H9 (cell line): ENCODE measurements around the gene RBM42. TPM values are rescaled to one million over a fixed set of nuclear protein-coding genes. Genes with fewer than 3 reads are reported as not detected.
"Not testable (repeated sequence)": the region's sequence is repeated elsewhere in the genome, so short reads cannot be mapped to it uniquely, and the experiment has no call there.

Experiments
- DNase-seq: peaks from one replicate; pipeline ENCODE4 v3.0.0-alpha.2; 2017
- H2AFZ ChIP-seq: one replicate; pipeline ENCODE4 v1.6.1; 2013; ENCODE audit warnings: mild to moderate bottlenecking, low read length, control low read depth, moderate library complexity
- H2AK5ac ChIP-seq: 2 replicates; pipeline ENCODE4 v1.6.1; 2013; ENCODE audit warnings: low read length, control low read depth, mixed read lengths; ENCODE audit not compliant: insufficient read length
- H2BK120ac ChIP-seq: one replicate; pipeline ENCODE4 v1.6.1; 2013; ENCODE audit warnings: low read depth, mild to moderate bottlenecking, low read length, control low read depth, inconsistent platforms; ENCODE audit not compliant: poor library complexity, severe bottlenecking
- H2BK12ac ChIP-seq: 2 replicates; pipeline ENCODE4 v1.6.1; 2013; ENCODE audit warnings: low read length, control low read depth, mixed read lengths, low read depth; ENCODE audit not compliant: insufficient read length
- H2BK15ac ChIP-seq: 2 replicates; pipeline ENCODE4 v1.6.1; 2013; ENCODE audit warnings: low read depth, low read length, control low read depth
- H2BK20ac ChIP-seq: one replicate; pipeline ENCODE4 v1.6.1; 2013; ENCODE audit warnings: low read depth, mild to moderate bottlenecking, low read length, control low read depth, inconsistent platforms; ENCODE audit not compliant: poor library complexity, severe bottlenecking
- H2BK5ac ChIP-seq: 2 replicates; pipeline ENCODE4 v1.6.1; 2013; ENCODE audit warnings: low read length, control low read depth, mixed read lengths; ENCODE audit not compliant: insufficient read length
- H3K14ac ChIP-seq: 2 replicates; pipeline ENCODE4 v1.6.1; 2013; ENCODE audit warnings: low read length, control low read depth; ENCODE audit not compliant: insufficient read depth
- H3K18ac ChIP-seq: 2 replicates; pipeline ENCODE4 v1.6.1; 2013; ENCODE audit warnings: low read depth, mild to moderate bottlenecking, mixed read lengths, low read length, control low read depth; ENCODE audit not compliant: insufficient read length
- H3K23ac ChIP-seq: 2 replicates; pipeline ENCODE4 v1.6.1; 2013; ENCODE audit warnings: low read length, control low read depth, mixed read lengths, low read depth; ENCODE audit not compliant: insufficient read length
- H3K23me2 ChIP-seq: 2 replicates; pipeline ENCODE4 v1.6.1; 2013; ENCODE audit warnings: low read depth, mild to moderate bottlenecking, mixed read lengths, low read length, control low read depth; ENCODE audit not compliant: insufficient read length, poor library complexity, severe bottlenecking
- H3K27ac ChIP-seq: 2 replicates; pipeline ENCODE4 v1.5.1; 2013; ENCODE audit warnings: low read length, control low read depth, mixed read lengths, low read depth; ENCODE audit not compliant: insufficient read length
- H3K27me3 ChIP-seq: 2 replicates; pipeline ENCODE4 v1.6.1; 2013; ENCODE audit warnings: low read length, control low read depth, inconsistent platforms; ENCODE audit not compliant: insufficient read depth
- H3K4ac ChIP-seq: 2 replicates; pipeline ENCODE4 v1.6.1; 2013; ENCODE audit warnings: low read depth, mild to moderate bottlenecking, control low read depth, inconsistent platforms, low read length, moderate library complexity
- H3K4me1 ChIP-seq: 2 replicates; pipeline ENCODE4 v1.6.1; 2013; ENCODE audit warnings: low read length, control low read depth, inconsistent platforms; ENCODE audit not compliant: insufficient read depth
- H3K4me2 ChIP-seq: 2 replicates; pipeline ENCODE4 v1.6.1; 2013; ENCODE audit warnings: low read length, control low read depth, mixed read lengths; ENCODE audit not compliant: insufficient read length, insufficient read depth
- H3K56ac ChIP-seq: 2 replicates; pipeline ENCODE4 v1.6.1; 2013; ENCODE audit warnings: low read depth, mild to moderate bottlenecking, mixed read lengths, low read length, control low read depth; ENCODE audit not compliant: insufficient read length
- H3K79me1 ChIP-seq: 2 replicates; pipeline ENCODE4 v1.6.1; 2013; ENCODE audit warnings: low read depth, mild to moderate bottlenecking, moderate library complexity, low read length, control low read depth, inconsistent platforms; ENCODE audit not compliant: insufficient read depth, poor library complexity, severe bottlenecking
- H3K79me2 ChIP-seq: 2 replicates; pipeline ENCODE4 v1.6.1; 2013; ENCODE audit warnings: low read length, control low read depth, inconsistent platforms; ENCODE audit not compliant: insufficient read depth
- H3K9ac ChIP-seq: 2 replicates; pipeline ENCODE4 v1.6.1; 2013; ENCODE audit warnings: low read length, control low read depth, mixed read lengths; ENCODE audit not compliant: insufficient read length; ENCODE audit errors: extremely low read depth
- H3K9me3 ChIP-seq: one replicate; pipeline ENCODE4 v1.6.1; 2013; ENCODE audit warnings: low read depth, low read length, inconsistent platforms; ENCODE audit not compliant: control insufficient read depth
- H3T11ph ChIP-seq: one replicate; pipeline ENCODE4 v1.6.1; 2013; ENCODE audit warnings: mild to moderate bottlenecking, low read length, control low read depth, inconsistent platforms
- H4K20me1 ChIP-seq: one replicate; pipeline ENCODE4 v1.6.1; 2013; ENCODE audit not compliant: control insufficient read depth, insufficient read length, insufficient read depth
- H4K5ac ChIP-seq: 2 replicates; pipeline ENCODE4 v1.6.1; 2013; ENCODE audit warnings: low read depth, mild to moderate bottlenecking, mixed read lengths, low read length, control low read depth; ENCODE audit not compliant: insufficient read length
- H4K8ac ChIP-seq: replicated peaks from 2 replicates; pipeline ENCODE4 v1.6.1; 2013; ENCODE audit warnings: low read length, control low read depth, mixed read lengths, low read depth; ENCODE audit not compliant: insufficient read length
- H4K91ac ChIP-seq: 2 replicates; pipeline ENCODE4 v1.6.1; 2013; ENCODE audit warnings: low read depth, mild to moderate bottlenecking, moderate library complexity, mixed read lengths, low read length, control low read depth; ENCODE audit not compliant: insufficient read length
- H3K27ac Mint-ChIP-seq, 3 experiments: 2 replicates in 2 of 3; 3 replicates in 1 of 3; pipeline ENCODE4 v1.8.0; 2020 to 2021; ENCODE audit warnings: mixed read lengths in 3 of 3, mild to moderate bottlenecking in 1 of 3, moderate library complexity in 1 of 3
- H3K27me3 Mint-ChIP-seq: 2 replicates; pipeline ENCODE4 v1.8.0; 2021; ENCODE audit warnings: low read depth, mild to moderate bottlenecking, moderate library complexity, mixed read lengths
- H3K36me3 Mint-ChIP-seq, 3 experiments: 2 replicates in 2 of 3; 3 replicates in 1 of 3; pipeline ENCODE4 v1.8.0; 2020 to 2021; ENCODE audit warnings: low read depth in 3 of 3, mixed read lengths in 3 of 3; ENCODE audit not compliant: insufficient read depth in 1 of 3
- H3K4me1 Mint-ChIP-seq, 2 experiments: 2 replicates each; pipeline ENCODE4 v1.8.0; 2020; ENCODE audit warnings: mixed read lengths in 2 of 2
- H3K4me3 Mint-ChIP-seq, 2 experiments: 2 replicates in 1 of 2; 3 replicates in 1 of 2; pipeline ENCODE4 v1.8.0; 2020 to 2021; ENCODE audit warnings: mild to moderate bottlenecking in 2 of 2, mixed read lengths in 2 of 2, moderate library complexity in 1 of 2
- H3K9me3 Mint-ChIP-seq, 2 experiments: 2 replicates in 1 of 2; 3 replicates in 1 of 2; pipeline ENCODE4 v1.8.0; 2020; ENCODE audit warnings: mild to moderate bottlenecking in 2 of 2, mixed read lengths in 2 of 2, moderate library complexity in 1 of 2
- WGBS: extraction: QIAGEN DNeasy Blood & Tissue Kit; methylation state at CpG from one replicate; pipeline ENCODE4 v1.1.7; 2013; ENCODE audit warnings: missing lambda C conversion rate, low lambda C conversion rate, mixed read lengths; ENCODE audit not compliant: insufficient read length; ENCODE audit errors: extremely low coverage; 5-methylcytosine and 5-hydroxymethylcytosine counted together
- total RNA-seq: library from RNA; stranded (reverse); gene quantifications from 2 replicates; pipeline ENCODE4 v1.2.1, GENCODE V29; 2021
- TF ChIP-seq, protein P1 (sequence below): fragments of 200-600 bp; sonication (generic); conservative IDR thresholded peaks from 3 replicates; pipeline ENCODE4 v1.8.0; 2021; ENCODE audit warnings: antibody characterized with exemption, mild to moderate bottlenecking

Gene RBM42
- total RNA-seq, 1 experiment from 2014 or later, result 83.3 TPM

DNA sequence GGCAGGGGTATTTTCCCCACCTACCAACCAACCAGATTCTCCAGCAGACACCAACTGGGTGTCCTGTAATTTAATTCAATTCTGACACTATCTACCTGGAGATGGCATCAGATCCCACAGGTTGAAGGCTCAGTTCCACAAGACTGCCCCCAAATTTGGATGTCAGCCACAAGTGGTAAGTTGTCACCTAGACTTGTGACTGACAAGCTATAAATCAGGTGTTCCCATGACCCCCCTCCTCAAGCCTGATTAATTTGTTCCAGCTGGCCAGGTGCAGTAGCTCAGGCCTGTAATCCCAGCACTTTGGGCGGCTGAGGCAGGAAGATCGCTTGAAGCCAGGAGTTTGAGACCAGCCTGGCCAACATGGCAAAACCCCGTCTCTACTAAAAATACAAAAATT is 26.9 kb upstream of the RBM42 start:
- H3K27ac ChIP-seq, result no peak overlapping the region
- H3K56ac ChIP-seq, result no peak overlapping the region
- H3K4me2 ChIP-seq, result no peak overlapping the region
- H3K27me3 Mint-ChIP-seq, result peaks cover 31% of the 10 kb centered on the region
- H3K36me3 Mint-ChIP-seq, result peaks cover 0 to 2% (median 0%) of the 10 kb centered on the region in 3 experiments; a peak in 1 of 7 replicates
- no peaks in the 10 kb centered on the region for H3K9me3 ChIP-seq
- no peak overlapping the region for H2BK15ac ChIP-seq
- no peak overlapping the region for H4K8ac ChIP-seq
- no peak overlapping the region for H4K5ac ChIP-seq
- no peak overlapping the region for H2AK5ac ChIP-seq
- no peak overlapping the region for H2BK20ac ChIP-seq
- H3K4me3 Mint-ChIP-seq, result no peak overlapping the region
- no peak overlapping the region for H3K18ac ChIP-seq
- DNase-seq, result no peak
- H2BK120ac ChIP-seq, result no peak overlapping the region
- no peak overlapping the region for H3K4ac ChIP-seq
- H3T11ph ChIP-seq, result no peak overlapping the region
- H2BK12ac ChIP-seq, result no peak overlapping the region
- H3K4me1 ChIP-seq, result no peaks in the 10 kb centered on the region
- H2BK5ac ChIP-seq, result no peak overlapping the region
- no peak overlapping the region for H3K23ac ChIP-seq
- H2AFZ ChIP-seq, result no peak overlapping the region
- H3K14ac ChIP-seq, result no peak overlapping the region
- H3K79me1 ChIP-seq, result no peaks in the 10 kb centered on the region
- no peak overlapping the region for H4K91ac ChIP-seq
- no CpG with 5 or more reads among the region's 3 CpGs for WGBS
- H3K23me2 ChIP-seq, result no peaks in the 10 kb centered on the region
- H4K20me1 ChIP-seq, result no peaks in the 10 kb centered on the region
- no peak overlapping the region for H3K27ac Mint-ChIP-seq
- H3K79me2 ChIP-seq, result no peaks in the 10 kb centered on the region
- peaks cover 5% of the 10 kb centered on the region in 2 experiments for H3K4me1 Mint-ChIP-seq
- TF ChIP-seq, protein P1, sequence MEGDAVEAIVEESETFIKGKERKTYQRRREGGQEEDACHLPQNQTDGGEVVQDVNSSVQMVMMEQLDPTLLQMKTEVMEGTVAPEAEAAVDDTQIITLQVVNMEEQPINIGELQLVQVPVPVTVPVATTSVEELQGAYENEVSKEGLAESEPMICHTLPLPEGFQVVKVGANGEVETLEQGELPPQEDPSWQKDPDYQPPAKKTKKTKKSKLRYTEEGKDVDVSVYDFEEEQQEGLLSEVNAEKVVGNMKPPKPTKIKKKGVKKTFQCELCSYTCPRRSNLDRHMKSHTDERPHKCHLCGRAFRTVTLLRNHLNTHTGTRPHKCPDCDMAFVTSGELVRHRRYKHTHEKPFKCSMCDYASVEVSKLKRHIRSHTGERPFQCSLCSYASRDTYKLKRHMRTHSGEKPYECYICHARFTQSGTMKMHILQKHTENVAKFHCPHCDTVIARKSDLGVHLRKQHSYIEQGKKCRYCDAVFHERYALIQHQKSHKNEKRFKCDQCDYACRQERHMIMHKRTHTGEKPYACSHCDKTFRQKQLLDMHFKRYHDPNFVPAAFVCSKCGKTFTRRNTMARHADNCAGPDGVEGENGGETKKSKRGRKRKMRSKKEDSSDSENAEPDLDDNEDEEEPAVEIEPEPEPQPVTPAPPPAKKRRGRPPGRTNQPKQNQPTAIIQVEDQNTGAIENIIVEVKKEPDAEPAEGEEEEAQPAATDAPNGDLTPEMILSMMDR, result no peak
- H3K9me3 Mint-ChIP-seq, result peaks cover 11 to 13% of the 10 kb centered on the region in 2 experiments
- H3K9ac ChIP-seq, result no peak overlapping the region
- H3K27me3 ChIP-seq, result no peaks in the 10 kb centered on the region

DNA sequence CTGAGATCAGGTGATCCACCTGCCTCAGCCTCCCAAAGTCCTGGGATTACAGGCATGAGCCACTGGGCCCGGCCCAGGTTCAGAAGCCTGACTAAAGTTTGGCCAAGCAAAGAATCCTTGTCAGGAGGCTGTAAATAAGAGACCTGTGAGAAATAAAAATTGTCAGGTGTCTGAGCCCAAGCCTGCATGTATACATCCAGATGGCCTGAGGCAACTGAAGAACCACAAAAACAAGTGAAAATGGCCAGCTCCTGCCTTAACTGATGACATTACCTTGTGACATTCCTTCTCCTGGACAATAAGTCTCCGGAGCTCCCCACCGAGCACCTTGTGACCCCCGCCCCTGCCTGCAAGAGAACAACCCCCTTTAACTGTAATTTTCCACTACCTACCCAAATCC is 24.4 kb upstream of the RBM42 start:
- H4K8ac ChIP-seq, H3K4me1 Mint-ChIP-seq, H4K5ac ChIP-seq, H3K23me2 ChIP-seq, H3K79me1 ChIP-seq, H3K4me2 ChIP-seq, H3T11ph ChIP-seq, H2AFZ ChIP-seq, H2BK5ac ChIP-seq, H2AK5ac ChIP-seq, H3K23ac ChIP-seq, H3K4me3 Mint-ChIP-seq, H3K18ac ChIP-seq, H3K27ac ChIP-seq, H3K79me2 ChIP-seq, H4K91ac ChIP-seq, H2BK120ac ChIP-seq, H3K4ac ChIP-seq, H3K56ac ChIP-seq, DNase-seq, H3K14ac ChIP-seq, H3K27me3 ChIP-seq, H4K20me1 ChIP-seq, H2BK15ac ChIP-seq, H2BK12ac ChIP-seq, H3K36me3 Mint-ChIP-seq, H3K4me1 ChIP-seq, H2BK20ac ChIP-seq, H3K9ac ChIP-seq: not testable (repeated sequence)
- peaks cover 26% of the 10 kb centered on the region for H3K27me3 Mint-ChIP-seq
- peaks cover 12% of the 10 kb centered on the region for H3K9me3 ChIP-seq
- peaks cover 28 to 34% of the 10 kb centered on the region in 2 experiments for H3K9me3 Mint-ChIP-seq
- peak overlapping the region in 2 of 3 experiments; percentile 45 to 60; a peak in 2 of 7 replicates for H3K27ac Mint-ChIP-seq
- no CpG with 5 or more reads among the region's 4 CpGs for WGBS
